Pancreas (tissue), 10 donors: Measurements from ENCODE around the gene TULP4. TPM values are rescaled to one million over a fixed set of nuclear protein-coding genes. Genes with fewer than 3 reads are reported as not detected.

Source experiments
- ATAC-seq, 4 donors: fragments of 200-7000 bp; cut with Tn5 transposase; one replicate each; pipeline versions ENCODE4 v1.8.0 to v1.9.1; 2020; ENCODE audit warnings: mild to moderate bottlenecking in 4 of 4, moderate library complexity in 4 of 4
- DNase-seq, 6 donors: peaks; one replicate each; pipeline ENCODE4 v3.0.0-alpha.2; 2020
- FAIRE-seq: peaks from 2 replicates; lab custom pipeline; 2012; peaks lifted over from hg19 to GRCh38; lab: Jason Lieb, UNC
- H3K27ac ChIP-seq, 4 donors: fragments of 200-600 bp; sonication (generic); 1 replicate in 3 of 4; 2 replicates in 1 of 4; pipeline versions ENCODE4 v1.5.0 to v1.8.0; 2020
- H3K27me3 ChIP-seq, 4 donors: fragments of 200-600 bp; one replicate each; pipeline ENCODE4 v1.8.0; 2021
- H3K36me3 ChIP-seq, 3 donors: fragments of 200-600 bp; sonication (generic) in 1 of 3; one replicate each; pipeline versions ENCODE4 v1.5.0 to v1.8.0; 2020 to 2021
- H3K4me1 ChIP-seq, 3 donors: fragments of 200-600 bp; one replicate each; pipeline ENCODE4 v1.8.0; 2021
- H3K4me3 ChIP-seq, 4 donors: fragments of 200-600 bp; sonication (generic) in 2 of 4; one replicate each; pipeline versions ENCODE4 v1.5.0 to v1.8.0; 2020 to 2021
- H3K9me3 ChIP-seq, 4 donors: fragments of 200-600 bp; one replicate each; pipeline ENCODE4 v1.8.0; 2021
- CTCF ChIP-seq, 4 donors: fragments of 200-600 bp; sonication (generic) in 3 of 4; IDR thresholded peaks; one replicate each; pipeline versions ENCODE4 v1.5.0 to v1.8.0; 2021; ENCODE audit warnings: antibody characterized with exemption in 4 of 4
- WGBS, 2 donors: extraction: QIAGEN DNeasy Blood & Tissue Kit; methylation state at CpG; one replicate each; pipeline ENCODE4 v1.1.7; 2013; 5-methylcytosine and 5-hydroxymethylcytosine counted together
- intact Hi-C, 3 donors: fragments of 100-400 bp; cut with DNase I; formaldehyde crosslinking; loops; one replicate each; pipeline versions ENCODE4 v1.11.1 to v1.14.2; 2022
- polyA plus RNA-seq, 2 donors: library from polyadenylated mRNA; stranded (reverse); fragments of 200-250 nt; gene quantifications; one replicate each; pipeline ENCODE4 v1.2.3, GENCODE V29; 2013
- total RNA-seq, 6 donors: library from RNA; stranded (reverse); fragmentation: NEBNext Ultra II Directional in 4 of 6; extraction: Animal tissue kit (Norgen Biotek cat#: 25700) in 4 of 6; gene quantifications; one replicate each; pipeline versions ENCODE4 v1.2.1 to v1.2.4, GENCODE V29; 2021 to 2023
- donor health status: healthy with polysubstance abuse.
- donor health status: DM: no; HTN: no; CAD: no; lungs with moderate emphysema.
- donor health status: DM: no; HTN: no; CAD: no.
- donor health status: control.
- donor health status: control.
- donor health status: Bipolar disorder and iron deficiency.
- donor health status: DM: yes; HTN: yes; CAD: no.
- donor health status: DM: no; HTN: no; CAD: no.
- donor health status: DM: no; HTN: no; CAD: no.
- donor health status: DM: yes; HTN: yes; CAD: no.

The TULP4 gene
- total and polyA plus RNA-seq, 8 donors, result 3.1 to 88.8 (median 48.0) TPM

GRCh38 chr6:158361068-158361467 is 48.8 kb downstream of the TULP4 start:
- TF ChIP-seq CTCF (IDR thresholded peaks at IDR 0.05), result no peak
- no peak for FAIRE-seq
- ATAC-seq, result no peak
- no peaks in the 10 kb centered on the region for H3K27me3 ChIP-seq
- H3K4me1 ChIP-seq, result peaks cover 0 to 14% (median 5%) of the 10 kb centered on the region in 3 donors
- no peak for DNase-seq
- H3K9me3 ChIP-seq, result no peaks in the 10 kb centered on the region
- H3K27ac ChIP-seq, result no peak overlapping the region
- intact Hi-C loops, result no loop called here
- no peak overlapping the region for H3K4me3 ChIP-seq
- no peaks in the 10 kb centered on the region for H3K36me3 ChIP-seq

GRCh38 chr6:158361961-158362669 is 49.9 kb downstream of the TULP4 start:
- intact Hi-C loops, result no loop called here
- WGBS, 2 donors, result 86 to 88% methylated on average over 5 of the region's 5 CpGs
- H3K27me3 ChIP-seq, result no peaks in the 10 kb centered on the region
- ATAC-seq (no peak), DNase-seq (no peak), FAIRE-seq (no peak)
- peaks cover 0 to 14% (median 5%) of the 10 kb centered on the region in 3 donors for H3K4me1 ChIP-seq
- no peaks in the 10 kb centered on the region for H3K36me3 ChIP-seq
- H3K4me3 ChIP-seq, result no peak overlapping the region
- no peak for TF ChIP-seq CTCF (IDR thresholded peaks at IDR 0.05)
- no peaks in the 10 kb centered on the region for H3K9me3 ChIP-seq
- no peak overlapping the region for H3K27ac ChIP-seq

GRCh38 chr6:158366363-158366762 is 54.1 kb downstream of the TULP4 start:
- ATAC-seq (no peak), FAIRE-seq (no peak), DNase-seq (no peak)
- TF ChIP-seq CTCF (IDR thresholded peaks at IDR 0.05), result no peak
- Histone ChIP-seq H3K27ac (no peak overlapping the region), H3K4me1 (no peaks in the 10 kb centered on the region), H3K36me3 (no peaks in the 10 kb centered on the region), H3K4me3 (no peak overlapping the region), H3K27me3 (no peaks in the 10 kb centered on the region), H3K9me3 (no peaks in the 10 kb centered on the region)
- intact Hi-C loops, result no loop called here
- WGBS, 2 donors, result 93 to 97% methylated on average over 6 of the region's 6 CpGs

GRCh38 chr6:158367816-158368215 is 55.6 kb downstream of the TULP4 start:
- Histone ChIP-seq H3K27ac (no peak overlapping the region), H3K4me1 (peaks cover 0 to 6% (median 0%) of the 10 kb centered on the region in 3 donors), H3K36me3 (no peaks in the 10 kb centered on the region), H3K27me3 (no peaks in the 10 kb centered on the region), H3K4me3 (no peak overlapping the region), H3K9me3 (no peaks in the 10 kb centered on the region)
- intact Hi-C loops, result no loop called here
- no peak for DNase-seq
- 94 to 98% methylated on average over 6 of the region's 6 CpGs for WGBS, 2 donors
- no peak for TF ChIP-seq CTCF (IDR thresholded peaks at IDR 0.05)
- no peak for ATAC-seq
- no peak for FAIRE-seq

- Histone ChIP-seq H3K4me3 (no peak overlapping the region), H3K4me1 (peaks cover 0 to 6% (median 0%) of the 10 kb centered on the region in 3 donors), H3K27ac (no peak overlapping the region), H3K27me3 (no peaks in the 10 kb centered on the region), H3K9me3 (no peaks in the 10 kb centered on the region), H3K36me3 (no peaks in the 10 kb centered on the region)
- intact Hi-C loops, result no loop called here
- TF ChIP-seq CTCF (IDR thresholded peaks at IDR 0.05), result no peak
- no peak for FAIRE-seq
- no peak for ATAC-seq
- no peak for DNase-seq
- WGBS, 2 donors, result 97% methylated on average over 4 of the region's 4 CpGs
Observed at GRCh38 chr6:158369241-158369640, 57.0 kb downstream of the TULP4 start.
